ENCODE results near the gene FARS2.
"Not testable (repeated sequence)": the region's sequence is repeated elsewhere in the genome, so short reads cannot be mapped to it uniquely, and the experiment has no call there.

FARS2 gene

DNA sequence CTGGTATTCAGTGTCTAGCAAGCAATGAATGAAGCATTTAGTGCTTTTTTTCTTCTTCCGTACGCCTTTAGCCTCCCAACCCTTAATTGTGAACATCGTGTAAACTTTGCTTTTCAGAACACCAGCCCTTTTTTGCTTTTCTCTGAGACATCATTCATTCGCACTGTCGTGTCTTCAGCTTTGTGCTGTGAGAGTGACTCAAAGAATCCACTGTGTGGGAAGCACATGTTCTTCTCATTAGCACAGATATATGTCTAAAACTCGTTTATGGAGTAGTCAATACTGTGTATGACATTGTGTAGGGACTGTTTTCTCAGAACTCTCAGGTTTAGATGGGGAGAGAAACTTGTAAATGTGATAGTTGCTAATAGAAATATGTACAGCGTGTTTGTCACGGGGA lies 279.1 kb downstream of the FARS2 start:
- DNase-seq, result no peak

DNA sequence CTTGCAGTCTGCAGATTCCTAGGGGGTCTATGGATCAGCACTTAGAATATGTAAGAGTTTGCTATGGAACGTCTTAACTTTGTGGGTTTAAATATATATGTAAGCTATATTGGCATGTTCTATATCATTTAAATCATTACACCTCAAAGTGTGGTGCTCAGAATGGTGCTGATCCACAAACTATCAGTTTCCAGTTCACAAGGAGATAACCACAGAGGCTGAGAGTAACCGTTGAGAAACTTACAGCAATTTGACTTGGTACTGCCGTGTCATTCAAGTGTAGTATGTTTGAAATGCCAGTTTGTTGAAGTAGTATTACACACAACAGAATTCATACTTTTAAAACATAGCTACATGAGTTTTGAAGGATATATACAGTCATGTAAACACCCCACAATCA lies 279.7 kb downstream of the FARS2 start:
- no peak for DNase-seq

DNA sequence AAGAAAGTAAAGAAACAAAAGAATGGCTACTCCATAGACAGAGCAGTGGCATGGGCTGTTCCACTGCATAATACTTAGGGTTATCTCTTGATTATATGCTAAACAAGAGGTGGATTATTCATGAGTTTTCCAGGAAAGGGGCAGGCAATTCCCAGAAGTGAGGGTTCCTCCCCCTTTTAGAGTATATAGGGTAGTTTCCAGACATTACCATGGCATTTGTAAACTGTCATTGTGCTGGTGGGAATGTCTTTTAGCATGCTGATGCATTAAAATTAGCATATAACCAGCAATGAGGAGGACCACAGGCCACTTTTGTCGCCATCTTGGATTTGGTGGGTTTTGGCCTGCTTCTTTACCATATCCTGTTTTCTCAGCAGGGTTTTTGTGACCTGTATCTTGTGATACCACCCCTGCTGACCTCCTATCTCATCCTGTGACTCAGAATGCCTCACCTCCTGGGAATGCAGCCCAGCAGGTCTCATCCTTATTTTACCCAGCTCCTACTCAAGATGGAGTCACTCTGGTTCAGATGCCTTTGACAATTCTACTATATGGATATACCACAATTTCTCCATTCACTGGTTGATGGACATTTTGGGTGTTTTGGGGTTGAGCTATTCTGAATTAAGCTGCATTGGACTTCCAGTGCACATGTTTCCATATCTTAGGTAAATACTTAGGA lies 280.6 kb downstream of the FARS2 start:
- DNase-seq, result no peak

DNA sequence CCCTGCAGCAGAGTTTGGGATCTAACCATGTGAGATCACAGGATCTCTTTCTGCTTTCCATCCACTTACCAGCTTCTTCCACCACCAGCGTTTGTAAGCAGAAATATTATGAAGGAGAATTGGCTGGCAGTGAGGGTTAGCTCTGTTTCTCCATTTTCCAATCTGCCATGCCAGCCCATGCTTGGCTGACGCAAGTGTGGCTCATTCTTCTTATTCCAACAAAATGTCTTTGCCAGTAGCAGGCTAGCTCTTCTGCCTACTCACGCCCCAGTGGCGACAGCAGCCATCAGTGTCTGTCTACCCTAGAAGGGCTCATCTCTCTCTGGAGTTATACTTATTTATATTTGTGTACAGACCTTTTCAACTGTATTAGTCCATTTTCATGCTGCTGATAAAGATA lies 286.2 kb downstream of the FARS2 start:
- no peak for DNase-seq

DNA sequence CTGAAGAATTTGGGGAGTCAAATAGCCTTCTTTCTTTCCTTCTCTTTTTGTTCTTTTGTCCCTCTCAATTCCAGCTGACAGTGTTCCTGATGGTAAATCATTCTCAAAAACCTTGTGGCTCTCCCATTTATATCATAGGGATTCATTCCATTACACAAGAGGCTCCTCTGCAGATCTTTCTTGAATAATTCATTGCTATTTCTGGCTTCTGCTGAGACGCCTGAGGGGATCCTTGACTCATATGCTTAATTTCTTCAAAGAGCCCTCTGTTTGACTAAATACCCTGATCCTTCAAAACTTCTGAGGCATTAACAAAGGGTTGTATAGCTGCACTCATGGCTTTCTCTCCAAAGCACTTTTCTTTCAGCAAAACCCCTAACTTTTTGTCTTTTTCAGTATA lies 289.3 kb downstream of the FARS2 start:
- no peak for DNase-seq

DNA sequence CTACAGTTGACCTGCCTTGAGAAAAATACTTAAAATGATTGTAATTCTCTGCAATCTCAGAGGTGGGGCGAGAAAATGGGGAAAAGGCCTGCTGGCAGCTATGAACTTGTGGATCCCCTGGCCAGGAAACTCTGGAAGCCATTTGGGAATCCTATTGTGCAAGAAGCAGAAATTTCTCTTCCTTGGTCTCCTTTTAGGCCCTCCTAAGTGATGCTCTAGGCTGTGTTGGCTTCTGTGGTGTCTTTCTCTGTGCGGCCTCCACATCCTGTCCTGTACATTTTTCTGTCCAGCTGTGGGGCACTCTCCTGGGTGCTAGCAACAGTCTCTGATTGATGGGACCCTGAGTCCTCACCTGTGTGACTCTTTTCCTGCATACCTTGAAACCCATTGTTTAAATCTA lies 290.9 kb downstream of the FARS2 start:
- DNase-seq, result no peak

DNA sequence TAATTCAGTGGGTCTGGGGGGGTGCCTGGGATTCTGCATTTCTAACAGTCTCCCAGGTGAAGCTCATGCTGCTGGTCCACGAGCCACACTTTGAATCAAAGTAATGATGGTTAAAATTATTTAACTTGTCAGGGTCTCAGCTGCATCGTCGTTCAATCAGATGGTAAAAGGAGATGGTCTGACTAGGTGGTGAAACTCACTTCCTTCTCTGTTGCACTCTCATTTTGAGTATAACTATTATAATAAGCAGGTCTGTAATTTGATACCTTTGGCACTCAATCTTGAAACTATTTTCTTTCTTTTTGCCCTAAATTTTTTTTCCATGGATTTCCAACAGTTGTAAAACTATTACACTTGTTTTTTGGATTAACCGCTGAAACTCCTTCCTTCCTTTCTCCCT lies 292.5 kb downstream of the FARS2 start:
- no peak for DNase-seq

DNA sequence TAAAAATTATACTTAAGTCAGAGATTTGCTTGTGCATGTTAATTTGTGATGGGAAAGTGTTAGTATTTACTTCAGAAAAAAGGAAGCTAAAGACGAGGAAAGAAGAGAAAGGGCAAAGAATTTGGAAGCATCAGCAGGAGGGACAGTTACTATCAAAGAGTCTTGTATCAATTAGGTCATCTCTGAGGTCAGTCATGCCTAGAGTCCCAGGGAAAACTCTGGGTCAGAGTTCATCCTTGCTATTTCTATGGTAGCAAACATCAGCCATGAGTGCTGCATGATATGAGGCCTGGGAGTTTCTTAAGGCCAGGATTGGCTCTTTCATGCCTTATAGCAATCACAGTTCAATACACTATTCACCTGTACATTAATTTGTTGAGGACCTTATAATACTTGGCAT lies 292.9 kb downstream of the FARS2 start:
- no peak for DNase-seq

DNA sequence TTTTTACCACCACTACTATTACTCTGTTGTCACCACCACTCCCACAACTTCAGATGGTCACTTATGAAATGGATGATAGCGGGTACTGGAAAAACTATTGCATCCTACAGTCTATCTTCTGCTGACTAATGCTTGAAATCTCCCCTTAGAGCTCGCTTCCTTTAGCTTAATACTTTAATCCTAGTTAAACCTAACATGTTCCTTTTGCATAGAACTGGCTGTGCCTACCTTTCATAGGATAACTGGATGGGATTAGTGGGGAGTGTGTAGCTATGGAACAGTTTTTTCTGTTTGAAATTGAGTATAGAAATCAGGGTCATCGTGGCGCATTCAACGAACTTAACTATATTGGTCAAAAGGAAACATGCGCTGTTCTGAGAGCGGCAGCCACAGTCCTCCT lies 294.7 kb downstream of the FARS2 start:
- DNase-seq, result no peak

DNA sequence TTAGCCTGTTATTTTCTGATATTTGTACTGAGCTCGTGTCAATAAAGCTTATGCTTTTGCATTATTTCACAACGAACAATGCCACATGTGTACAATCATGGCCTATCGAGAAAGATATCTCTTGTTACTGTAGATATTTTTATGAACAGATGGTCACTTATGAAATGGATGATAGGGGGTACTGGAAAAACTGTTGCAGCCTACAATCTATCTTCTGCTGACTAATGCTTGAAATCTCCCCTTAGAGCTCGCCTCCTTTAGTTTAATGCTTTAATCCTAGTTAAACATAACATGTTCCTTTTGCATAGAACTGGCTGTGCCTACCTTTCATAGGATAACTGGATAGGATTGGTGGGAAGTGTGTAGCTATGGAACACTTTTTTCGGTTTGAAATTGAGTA lies 296.2 kb downstream of the FARS2 start:
- no peak for DNase-seq

DNA sequence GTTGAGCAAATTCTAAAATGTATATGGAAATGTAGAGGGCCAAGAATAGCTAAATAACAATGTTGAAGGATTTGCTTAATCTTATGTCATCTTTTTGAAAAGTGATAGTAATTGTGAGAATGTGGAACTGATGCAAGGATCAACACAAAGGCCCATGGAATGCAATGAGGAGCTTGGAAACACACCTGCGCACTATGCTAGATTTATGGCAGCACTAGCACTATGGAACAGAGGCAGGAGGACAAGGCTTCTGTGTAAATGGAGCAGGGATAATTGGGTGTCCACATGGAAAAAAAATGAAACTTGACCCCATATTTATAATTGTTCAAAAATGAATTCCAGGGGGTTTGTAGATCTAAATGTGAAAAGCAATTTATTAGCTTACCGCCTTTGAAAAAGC lies 298.3 kb downstream of the FARS2 start:
- DNase-seq, result no peak

DNA sequence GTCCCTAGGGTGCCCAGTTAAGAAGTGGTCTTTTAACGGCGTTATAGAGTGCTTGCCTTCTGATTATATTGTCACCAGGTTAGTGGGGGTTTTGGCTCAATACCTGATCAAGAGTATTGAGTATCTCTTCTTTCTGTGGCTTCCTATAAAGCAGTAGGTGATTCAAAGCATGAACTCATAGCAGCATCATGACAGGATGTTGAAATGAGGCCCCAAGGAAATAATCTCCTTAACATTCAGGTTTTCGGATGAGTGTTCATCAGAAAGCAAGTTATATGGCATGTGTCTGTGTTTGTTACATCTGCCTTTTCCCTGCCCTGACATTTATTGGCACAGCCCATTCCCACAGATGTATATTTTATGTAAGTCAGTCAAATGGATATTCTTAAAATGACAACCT lies 301.0 kb downstream of the FARS2 start:
- no peak for DNase-seq

DNA sequence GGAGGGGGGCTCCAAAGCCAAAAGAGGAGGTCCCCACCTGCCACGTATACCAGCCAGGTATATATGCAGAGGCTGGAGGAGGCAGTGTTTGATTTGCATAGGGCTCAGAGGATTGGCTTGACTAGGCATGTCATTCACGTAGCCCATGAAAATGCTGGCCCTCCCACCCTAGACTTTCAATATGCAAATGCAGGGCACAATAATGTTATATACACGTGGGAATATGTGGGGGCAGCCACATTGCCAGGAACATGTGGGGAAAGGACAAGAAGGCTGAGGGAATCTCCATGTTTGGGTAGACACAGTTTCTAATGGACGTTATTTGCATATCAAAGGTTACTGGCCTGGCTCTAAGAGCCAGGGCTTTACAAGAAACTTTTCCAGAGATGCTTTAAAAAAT lies 301.8 kb downstream of the FARS2 start:
- DNase-seq, result no peak

DNA sequence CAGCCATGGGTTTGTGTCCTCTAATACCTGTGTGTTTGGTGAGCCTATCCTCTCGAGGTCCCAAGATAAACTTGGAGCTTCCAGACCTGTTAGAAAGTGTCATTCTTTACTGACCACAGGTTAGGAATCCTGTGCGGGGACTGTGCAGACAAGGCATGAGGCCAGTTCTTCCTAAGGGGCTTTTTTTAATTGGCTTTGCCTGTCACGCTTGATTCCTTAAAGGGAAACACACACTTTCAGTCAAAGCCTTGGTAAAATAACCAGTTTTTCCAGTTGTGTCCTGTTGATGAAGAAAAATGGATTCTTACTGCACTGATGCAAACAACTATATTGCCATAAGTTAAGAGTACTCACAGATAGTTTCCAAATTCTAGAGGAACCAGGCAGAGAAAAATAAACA lies 303.4 kb downstream of the FARS2 start:
- not testable (repeated sequence) for DNase-seq

DNA sequence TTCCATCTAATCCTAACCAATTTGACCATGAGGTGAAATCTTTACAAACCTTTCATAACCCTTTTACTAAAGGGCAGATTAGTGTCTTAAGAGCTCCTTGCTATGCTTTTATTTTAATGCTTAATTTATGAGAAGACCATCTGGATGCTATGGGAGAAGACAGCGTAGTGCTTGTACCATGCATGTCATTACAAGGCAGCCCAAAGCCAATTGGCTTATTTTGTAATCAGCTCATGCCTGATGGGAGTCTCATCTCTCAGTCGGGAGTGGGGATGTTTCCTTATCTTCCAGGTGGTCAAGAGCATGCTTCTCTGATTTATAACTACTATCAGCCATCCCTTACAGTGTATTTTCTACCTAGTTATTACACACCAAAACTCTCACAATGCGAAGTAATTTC lies 304.7 kb downstream of the FARS2 start:
- DNase-seq, result no peak

DNA sequence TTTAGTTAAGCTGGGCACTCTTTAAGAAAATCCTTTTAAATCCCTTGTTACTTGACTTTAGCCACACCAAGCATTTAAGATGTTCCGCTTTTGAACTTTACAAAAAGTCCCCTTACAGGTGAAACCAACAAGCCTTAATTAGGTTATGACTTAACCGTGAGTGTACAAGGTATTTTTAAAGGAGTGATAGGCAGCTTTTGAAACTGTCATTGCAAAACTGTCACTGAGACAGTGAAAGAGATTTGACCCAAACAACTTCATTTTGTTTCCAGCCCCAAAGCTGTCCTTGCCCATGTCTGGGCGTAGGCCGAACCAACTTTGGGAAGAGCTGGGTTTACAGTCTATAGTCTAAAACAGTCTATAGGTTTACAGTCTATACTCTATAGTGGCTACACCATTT lies 305.4 kb downstream of the FARS2 start:
- no peak for DNase-seq

DNA sequence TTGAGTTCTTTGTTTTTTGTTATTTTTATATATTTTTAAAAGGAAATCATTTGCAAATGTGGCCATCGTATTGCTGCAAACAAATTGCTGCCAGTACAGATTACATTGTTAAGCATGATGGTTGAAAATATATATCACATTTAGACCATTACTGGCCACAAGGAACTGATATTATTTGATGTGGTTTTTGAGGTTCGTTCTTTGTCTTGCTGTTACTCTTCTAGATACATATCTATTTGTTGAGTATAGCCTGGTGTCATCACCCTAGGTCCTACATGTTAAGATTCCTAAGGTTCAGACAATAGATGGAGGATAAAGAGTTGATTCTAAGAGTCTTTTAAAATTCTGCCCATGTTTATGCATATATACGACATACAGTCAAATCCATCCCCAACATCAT lies 306.0 kb downstream of the FARS2 start:
- no peak for DNase-seq

DNA sequence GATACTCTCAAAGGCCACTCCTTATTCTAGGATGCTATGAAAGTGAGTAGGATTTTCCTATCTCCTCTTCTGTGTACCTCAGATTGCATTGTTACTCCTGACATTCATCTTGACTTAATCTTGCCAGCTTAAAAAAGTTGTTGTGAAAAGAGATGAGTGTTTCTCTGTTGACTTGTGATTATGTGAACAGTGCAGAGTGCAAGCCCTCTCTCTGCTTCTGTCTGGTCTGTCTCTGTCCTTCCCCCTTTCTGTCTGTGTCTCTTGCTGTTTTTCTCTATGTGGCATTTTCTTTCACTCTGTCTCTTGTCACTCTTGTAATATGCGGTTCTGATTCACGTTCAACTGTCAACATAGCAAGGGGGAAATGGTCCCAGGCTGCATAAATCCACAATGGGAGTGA lies 306.6 kb downstream of the FARS2 start:
- DNase-seq, result no peak

DNA sequence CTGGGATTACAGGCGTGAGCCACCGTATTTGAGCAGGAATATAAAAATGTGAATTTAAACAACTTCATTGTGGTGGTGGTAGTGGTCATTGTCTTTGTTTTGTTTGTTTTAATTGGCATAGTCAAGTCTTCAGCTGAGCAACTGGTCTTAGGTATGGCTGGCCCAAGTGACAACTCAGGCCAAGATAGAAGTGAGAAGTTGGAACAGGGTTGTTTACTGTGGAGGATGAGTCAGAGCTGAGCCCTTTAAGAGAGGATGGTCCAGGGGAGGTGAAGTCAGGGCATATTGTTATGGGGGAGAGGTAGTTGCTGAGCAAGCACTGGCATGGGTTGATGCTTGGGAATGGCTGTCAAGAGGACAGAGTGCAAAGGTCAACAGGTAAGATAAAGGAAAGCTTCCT lies 308.2 kb downstream of the FARS2 start:
- DNase-seq, result no peak

DNA sequence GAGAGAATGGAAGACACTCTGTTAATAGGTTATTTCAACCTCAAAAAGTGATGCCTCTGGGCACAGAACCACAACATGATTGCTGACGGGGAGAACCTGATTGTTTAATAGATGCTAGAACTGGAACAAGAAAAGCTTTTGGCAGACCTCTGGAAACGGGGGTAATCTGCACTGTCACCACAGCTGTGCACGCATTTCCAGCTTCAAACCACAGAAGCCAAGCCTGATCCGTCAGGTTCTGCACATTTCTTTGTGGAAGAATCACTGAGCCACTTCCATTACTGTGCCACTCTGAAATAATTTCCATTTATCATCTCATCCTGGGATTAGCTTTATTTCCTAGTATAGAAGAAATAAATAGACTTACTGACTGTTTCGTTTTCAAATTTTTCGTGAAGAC lies 309.3 kb downstream of the FARS2 start:
- no peak for DNase-seq

DNA sequence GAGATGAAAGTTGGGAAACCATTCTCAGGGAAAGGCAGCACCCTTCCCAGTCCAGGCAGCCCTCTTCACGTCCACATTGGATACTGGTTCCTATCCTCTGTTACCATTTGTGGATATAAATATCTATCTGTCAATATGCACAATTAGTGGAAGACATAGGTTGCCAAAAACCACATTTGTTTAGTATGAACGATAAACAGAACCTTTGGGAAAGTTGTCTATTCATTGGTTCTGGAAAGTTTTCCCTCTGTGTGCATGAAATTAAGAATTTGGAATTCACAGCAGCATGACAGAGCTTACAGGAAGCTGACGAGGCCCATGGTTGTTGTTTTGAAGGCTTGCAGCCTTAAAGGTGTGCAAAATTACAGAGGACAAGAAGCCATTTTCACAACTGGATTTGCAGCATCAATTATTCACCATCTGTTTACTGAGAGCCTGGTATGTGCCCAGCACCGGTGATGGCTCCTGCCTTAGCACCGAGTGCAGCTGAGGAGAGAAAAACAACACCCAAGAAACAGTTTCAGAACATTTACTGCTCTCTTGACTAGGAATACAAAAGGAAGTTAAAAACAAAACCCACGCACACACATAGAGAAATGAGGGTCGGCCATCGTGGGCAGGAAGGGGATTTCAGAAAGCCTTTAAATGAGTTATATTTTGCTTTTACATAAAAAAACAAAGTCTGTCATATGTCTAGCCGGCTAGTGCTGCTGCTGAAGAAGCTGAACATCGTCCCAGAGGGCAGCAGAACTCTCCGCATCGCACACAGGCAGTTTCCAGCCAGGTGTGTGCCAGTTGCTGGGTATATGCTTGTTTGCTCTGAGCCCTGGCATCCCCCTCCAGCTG lies 319.6 kb downstream of the FARS2 start:
- DNase-seq, result no peak

DNA sequence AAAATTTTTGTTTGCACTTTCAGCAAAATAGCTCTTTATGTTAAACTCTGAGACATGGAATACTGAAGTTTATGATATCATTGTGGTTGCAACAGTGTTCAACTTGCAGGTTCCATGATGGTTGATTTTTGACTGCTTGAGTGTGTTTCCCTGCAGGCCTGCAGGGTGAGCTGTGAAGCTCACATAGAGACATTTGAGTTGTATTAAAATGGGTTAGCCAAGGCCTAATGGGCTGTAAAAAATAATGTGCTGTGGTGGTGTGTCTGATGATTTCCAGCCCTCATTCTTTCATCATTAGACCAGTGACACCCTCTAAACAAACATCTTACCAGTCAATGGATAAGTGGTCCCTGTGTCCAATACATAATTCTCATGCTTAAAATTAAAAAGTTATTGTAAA lies 321.4 kb downstream of the FARS2 start:
- no peak for DNase-seq

DNA sequence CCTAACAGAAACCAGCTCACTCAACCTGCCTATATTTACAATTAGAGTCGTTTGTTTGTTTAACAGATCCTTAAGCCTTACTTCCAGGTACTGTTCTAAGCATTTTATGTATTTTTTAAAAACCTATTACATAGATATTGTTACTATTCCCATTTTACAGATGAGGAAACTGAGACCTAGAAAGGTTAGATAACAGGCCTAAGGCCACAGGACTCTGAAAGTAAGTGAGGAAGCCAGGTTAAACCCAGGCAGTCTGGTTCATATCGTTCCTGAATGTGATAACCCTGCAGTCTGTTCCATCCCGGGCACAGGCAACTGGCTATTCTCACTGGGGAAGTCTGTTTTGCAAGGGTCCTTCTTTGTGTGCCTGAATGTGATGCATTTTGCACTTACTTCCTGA lies 322.2 kb downstream of the FARS2 start:
- DNase-seq, result no peak

DNA sequence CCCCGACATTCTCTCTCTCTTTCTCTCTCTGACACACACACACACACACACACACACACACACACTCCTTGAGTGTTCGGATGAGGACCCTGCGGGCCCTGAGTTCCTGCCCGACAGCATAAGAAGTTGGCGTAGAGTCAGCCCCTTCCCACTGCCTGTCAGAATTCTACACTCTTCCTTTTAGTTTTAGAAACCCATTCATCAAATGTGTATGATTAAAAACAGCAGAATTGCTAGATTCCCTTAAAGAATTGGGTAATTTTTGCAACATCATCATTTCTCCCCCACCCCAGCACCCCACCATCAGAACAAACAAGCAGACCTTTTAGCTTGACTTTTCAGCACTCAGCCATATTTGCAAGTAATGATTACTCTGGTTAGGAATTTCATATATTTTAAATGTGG lies 322.8 kb downstream of the FARS2 start:
- DNase-seq, result no peak
